NCI-H2196 treated with DMSO at 0.1 percent for 48 hours (cell line): ENCODE data around the gene UQCR11.

Experiments
- DNase-seq: peaks from one replicate; lab custom pipeline; 2025; ENCODE audit not compliant: unreplicated experiment; lab: John Stamatoyannopoulos, UW

UQCR11 gene

GRCh38 chr19:1636325-1637236, 31.3 kb upstream of the UQCR11 start:
- DNase-seq, result no peak

- DNase-seq, result no peak
These were observed 29.6 kb upstream of the UQCR11 start for GRCh38 chr19:1634938-1635243.

DNA sequence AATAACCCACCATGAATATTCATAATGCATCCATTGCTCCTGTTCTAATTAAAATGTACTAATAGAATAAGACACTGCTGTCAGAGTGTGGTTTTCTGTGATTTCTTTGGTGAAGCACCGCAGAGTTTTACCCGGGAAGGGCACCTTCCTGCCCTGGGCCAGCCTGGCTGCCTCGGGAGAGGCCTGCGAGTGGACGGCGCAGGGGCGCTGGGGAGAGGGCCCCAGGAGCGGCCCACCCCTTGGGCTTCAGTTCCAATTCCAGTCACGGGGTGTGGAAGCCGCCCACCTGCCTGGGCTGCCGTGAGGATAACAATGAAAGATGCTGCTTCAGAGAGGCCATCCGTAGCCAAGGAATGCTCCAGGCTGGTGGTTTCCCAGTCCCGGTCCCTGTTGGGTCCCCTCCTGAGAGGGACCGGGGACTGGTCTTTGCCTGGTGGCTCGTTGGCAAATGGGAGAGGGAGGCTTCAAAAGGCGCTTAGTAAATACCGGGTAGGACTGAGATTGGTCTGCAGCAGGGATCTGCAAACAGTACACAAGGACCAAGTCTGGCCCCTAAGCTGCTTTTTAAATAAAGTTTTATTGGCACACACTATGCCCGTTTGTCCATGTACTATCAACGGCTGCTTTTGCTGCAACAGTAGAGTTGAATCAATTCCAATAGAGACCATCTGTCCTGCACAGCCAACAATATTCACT, 29.1 kb upstream of the UQCR11 start:
- no peak for DNase-seq

GRCh38 chr19:1633269-1633826, 28.1 kb upstream of the UQCR11 start:
- no peak for DNase-seq

DNA sequence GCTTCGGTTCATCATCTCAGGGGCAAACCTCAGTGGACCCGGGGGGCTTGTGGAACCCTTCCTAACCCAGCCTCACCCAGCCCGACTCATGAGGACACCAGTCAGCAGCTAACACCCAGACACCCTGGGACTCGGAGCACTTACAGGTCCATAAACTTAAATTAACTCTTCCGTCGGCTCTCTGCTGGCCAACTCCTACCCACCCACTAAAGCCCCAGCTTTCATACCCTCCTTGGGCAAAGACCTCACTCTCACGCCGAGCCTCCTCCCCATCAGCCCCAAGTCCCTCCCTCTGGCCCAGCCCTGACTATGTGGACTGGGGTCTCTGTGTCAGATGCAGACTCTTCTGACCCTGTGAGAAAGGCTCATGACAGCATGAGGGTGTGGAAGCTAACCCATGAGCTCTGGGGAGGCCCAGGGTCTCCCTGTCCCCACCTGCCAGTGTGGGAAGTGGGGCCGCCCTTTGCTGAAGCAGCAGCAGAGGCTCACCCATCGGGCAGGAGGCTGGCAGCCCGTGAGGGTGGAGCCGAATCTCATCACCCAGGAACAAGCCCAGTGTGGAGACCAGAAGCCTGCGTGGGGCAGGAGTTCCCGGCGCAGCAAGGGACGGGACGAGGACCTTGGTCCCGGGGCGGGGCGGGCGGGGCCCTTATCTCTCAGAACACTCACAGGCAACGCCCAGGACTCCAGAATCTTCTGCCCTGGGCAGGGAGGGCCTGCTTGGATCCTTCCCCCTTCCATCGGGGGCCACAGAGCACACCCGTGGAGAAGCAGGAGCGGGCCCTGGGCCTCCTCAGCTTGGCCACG, 27.4 kb upstream of the UQCR11 start:
- no peak for DNase-seq

- no peak for DNase-seq
These were observed 26.4 kb upstream of the UQCR11 start for GRCh38 chr19:1631557-1632100.

DNA sequence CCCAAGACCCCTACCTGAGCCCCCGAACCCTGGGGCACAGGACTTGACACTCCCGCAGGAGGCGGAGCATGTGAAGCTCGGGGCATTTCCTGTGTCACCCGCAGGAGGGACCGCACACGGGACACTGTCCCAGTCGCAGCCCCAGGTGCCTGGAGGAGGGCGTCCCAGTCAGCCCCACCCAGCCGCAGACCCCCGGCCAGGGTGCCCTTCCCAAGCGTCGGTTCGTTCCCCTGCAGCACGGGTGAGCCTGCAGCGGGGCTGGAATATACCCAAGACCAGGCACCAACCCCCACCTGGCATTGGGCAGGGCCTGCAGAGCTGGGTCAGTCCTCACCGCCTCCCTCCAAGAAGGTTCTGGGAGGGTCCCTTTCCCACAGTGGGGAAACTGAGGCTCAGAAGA, 25.5 kb upstream of the UQCR11 start:
- no peak for DNase-seq

DNA sequence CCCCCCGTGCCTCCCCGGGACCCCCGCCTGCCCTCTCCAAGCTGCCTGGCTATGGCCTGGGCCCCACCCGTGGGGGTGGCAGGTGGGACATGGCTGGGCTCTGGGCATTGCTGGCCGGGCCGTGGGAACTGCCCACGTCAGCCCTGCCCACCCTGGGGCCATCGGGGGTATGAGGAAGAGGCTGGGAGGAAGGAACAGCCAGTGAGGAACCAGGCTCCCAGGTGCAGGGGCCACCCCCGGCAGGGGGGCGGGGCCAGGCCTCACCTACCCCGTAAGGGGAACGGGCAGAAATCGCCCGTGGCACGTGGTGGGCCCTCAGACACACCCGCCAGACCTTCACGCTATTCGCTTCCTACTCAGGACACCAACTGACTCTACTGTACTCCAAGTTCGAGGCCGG, 24.8 kb upstream of the UQCR11 start:
- DNase-seq, result no peak

DNA sequence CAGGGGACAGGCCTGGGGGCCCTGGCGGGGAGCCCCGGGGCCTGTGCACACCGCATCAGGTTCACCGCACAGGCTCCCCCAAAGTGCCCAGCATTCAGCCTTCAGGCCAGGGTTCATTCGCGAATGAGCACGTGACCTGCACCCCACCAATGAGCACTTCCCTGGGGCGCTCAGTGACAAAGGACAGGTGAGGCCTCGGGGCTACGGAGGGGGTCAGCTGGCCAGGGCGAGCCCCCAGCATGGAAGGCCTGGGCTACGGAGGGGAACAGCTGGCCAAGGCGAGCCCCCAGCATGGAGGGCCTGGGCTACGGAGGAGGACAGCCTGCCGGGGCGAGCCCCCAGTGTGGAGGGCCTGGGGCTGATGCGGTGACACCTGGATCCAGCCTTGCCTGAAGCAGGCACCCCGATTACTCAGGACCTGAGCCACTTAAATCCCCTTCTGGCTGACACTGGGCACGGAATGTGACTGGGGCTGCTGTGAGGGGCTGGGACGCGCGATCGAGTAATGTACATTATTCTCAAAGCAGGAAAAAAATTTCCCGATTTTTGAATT, 24.1 kb upstream of the UQCR11 start:
- DNase-seq, result no peak

- no peak for DNase-seq
These were observed 21.9 kb upstream of the UQCR11 start for GRCh38 chr19:1627194-1627593.

- DNase-seq, result no peak
These were observed 21.3 kb upstream of the UQCR11 start for GRCh38 chr19:1626417-1627010.

DNA sequence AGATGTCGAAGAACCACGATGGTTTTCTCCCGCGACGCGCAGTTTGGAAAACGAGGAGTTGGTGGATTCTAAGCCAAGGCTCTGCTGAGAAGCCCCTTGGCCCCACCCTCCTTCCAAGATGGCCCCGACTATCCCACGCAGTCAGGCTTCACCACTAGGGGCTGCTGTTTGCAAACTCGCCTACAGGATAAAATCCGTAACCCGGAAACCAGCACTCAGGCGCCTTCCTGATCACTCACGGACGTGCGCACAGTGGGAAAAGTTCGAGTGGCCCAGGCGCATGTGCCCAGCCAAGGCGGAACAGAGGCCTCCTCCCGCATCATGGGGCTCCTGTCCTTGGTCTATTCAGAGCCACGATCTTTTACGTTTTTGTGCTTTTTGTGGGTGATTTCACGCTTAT, 19.2 kb upstream of the UQCR11 start:
- no peak for DNase-seq

- DNase-seq, result no peak
These were observed 17.3 kb upstream of the UQCR11 start for GRCh38 chr19:1622541-1622940.

DNA sequence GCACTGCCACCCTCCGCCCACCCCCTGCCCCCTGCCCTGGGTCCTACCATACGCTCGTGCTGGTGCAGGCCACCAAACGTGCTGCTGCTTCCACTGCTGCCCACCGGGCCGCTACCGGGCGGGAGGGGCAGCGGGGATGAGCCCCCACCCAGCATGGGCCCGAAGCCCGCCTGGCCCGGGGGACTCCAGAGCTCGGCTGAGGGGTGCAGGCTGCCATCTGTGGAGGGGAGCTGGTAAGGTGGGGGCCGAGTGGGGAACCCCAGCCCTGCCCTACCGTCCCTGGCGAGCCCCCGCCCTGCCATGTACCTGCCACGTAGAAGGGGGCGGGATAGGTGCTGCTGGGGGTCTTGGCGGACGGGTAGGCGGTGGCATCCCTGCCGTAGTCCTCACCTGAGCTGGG, 16.7 kb upstream of the UQCR11 start:
- DNase-seq, result no peak

DNA sequence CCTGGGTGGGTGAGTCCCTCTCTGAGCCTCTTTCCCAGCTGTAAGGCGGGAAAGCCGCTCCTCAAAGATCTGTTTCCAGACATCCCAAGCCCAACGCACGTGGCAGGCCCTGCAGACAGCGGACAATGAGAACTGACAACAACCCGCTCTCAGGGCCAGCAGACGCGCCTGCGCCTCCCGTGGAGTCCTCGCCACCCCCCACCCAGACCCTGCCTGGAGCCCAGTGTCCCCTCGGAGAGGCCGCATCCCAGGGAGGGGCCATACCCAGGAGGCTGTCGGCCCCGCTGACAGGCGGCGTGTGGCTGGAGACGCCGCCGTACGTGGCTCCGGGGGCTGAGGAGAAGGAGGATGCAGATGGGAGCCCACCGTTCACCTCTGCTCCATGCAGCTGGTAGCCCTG, 16.3 kb upstream of the UQCR11 start:
- no peak for DNase-seq

DNA sequence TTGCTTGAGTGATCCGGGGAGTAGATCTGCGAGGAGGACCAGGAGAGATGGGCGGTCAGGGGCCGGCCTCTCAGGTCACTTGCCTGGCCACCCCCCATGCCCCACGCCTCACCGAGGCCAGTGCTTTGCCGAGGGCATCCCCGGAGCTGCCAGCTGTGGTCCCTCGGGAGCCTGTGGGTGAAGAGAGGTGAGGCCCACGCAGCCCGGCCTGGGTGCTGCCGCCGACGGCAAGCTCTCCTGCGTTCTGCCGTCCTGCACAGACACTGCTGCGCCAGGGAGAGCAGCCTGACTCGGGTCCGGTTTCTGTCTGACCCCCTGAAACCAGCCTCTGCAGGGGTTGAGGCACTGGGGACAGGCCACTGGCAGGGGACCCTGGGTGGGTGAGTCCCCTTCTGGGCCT, 15.8 kb upstream of the UQCR11 start:
- DNase-seq, result no peak

DNA sequence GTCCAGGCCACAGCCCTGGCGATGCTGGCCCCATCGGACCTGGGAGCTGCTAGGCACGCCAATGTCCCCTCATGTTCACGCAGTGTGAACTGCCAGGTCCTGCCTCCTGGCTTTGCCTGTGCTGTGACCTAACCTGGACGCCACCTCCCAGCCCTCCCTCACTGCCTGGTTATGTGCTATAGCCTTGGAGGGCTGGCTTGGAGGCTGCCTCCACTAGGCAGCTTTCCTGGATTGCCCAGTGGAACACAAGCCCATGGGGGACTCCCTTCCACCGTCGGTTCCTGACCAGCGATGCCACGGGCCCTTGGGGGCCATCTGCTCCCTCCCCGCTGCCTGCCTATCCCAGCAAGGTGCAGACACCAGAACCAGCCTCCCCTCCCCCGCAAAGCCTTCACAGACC, 15.2 kb upstream of the UQCR11 start:
- no peak for DNase-seq

- DNase-seq, result no peak
These were observed 14.4 kb upstream of the UQCR11 start for GRCh38 chr19:1619703-1620102.

DNA sequence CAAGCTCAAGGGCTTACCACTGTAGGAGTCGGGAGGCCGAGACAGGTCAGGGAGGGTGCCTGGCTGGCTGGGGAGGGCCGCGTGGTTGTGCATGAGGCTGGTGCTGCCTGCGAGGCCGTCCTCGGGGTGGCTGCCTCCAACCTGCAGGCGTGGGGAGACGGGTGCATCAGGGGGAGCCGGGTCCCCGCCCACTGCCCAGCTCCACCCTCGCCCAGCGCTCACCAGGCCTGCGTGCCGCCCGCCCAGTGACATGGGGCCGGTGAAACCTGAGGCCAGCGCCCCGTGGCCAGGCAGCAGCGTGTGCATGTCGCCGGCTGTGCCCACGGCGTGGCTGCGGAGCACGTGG, 13.8 kb upstream of the UQCR11 start:
- DNase-seq, result no peak
